Esophagus muscularis mucosa (tissue), 4 donors: ENCODE measurements around the gene NACA. TPM values are rescaled to one million over a fixed set of nuclear protein-coding genes. Genes with fewer than 3 reads are reported as not detected.

Source experiments
- DNase-seq: peaks from one replicate; pipeline ENCODE4 v3.0.0-alpha.2; 2017; ENCODE audit errors: extremely low spot score
- H3K27ac ChIP-seq, 4 donors: fragments of 200-600 bp; sonication (generic); replicated peaks in 1 of 4; 1 replicate in 3 of 4; 2 replicates in 1 of 4; pipeline ENCODE4 v1.5.1; 2016 to 2019; ENCODE audit warnings: mild to moderate bottlenecking in 1 of 4
- H3K27me3 ChIP-seq, 4 donors: fragments of 200-600 bp; sonication (generic); one replicate each; pipeline versions ENCODE4 v1.5.1 to v1.6.0; 2016 to 2019
- H3K36me3 ChIP-seq, 4 donors: fragments of 200-600 bp; sonication (generic); one replicate each; pipeline ENCODE4 v1.5.1; 2016 to 2019
- H3K4me1 ChIP-seq, 4 donors: fragments of 200-600 bp; sonication (generic); one replicate each; pipeline ENCODE4 v1.5.1; 2016 to 2019
- H3K4me3 ChIP-seq, 4 donors: fragments of 200-600 bp; sonication (generic); 1 replicate in 2 of 4; 2 replicates in 2 of 4; pipeline ENCODE4 v1.5.1; 2016 to 2019; ENCODE audit warnings: mild to moderate bottlenecking in 4 of 4, moderate library complexity in 1 of 4
- H3K9me3 ChIP-seq, 4 donors: fragments of 200-600 bp; sonication (generic); 1 replicate in 3 of 4; 2 replicates in 1 of 4; pipeline ENCODE4 v1.5.1; 2016 to 2019
- EP300 ChIP-seq: sonication (generic); formaldehyde crosslinking; IDR thresholded peaks from one replicate; pipeline ENCODE4 v1.6.1; 2017; ENCODE audit warnings: antibody characterized with exemption
- POLR2A ChIP-seq: fragments of 450-650 bp; IDR thresholded peaks from one replicate; pipeline ENCODE4 v1.6.1; 2017; ENCODE audit warnings: antibody characterized with exemption, moderate library complexity, mild to moderate bottlenecking, low read depth
- POLR2AphosphoS5 ChIP-seq, 2 donors: sonication (generic); formaldehyde crosslinking; IDR thresholded peaks; one replicate each; pipeline ENCODE4 v1.6.1; 2017; ENCODE audit warnings: antibody characterized with exemption in 2 of 2
- WGBS: methylation state at CpG from one replicate; pipeline ENCODE4 v1.1.5; 2018; 5-methylcytosine and 5-hydroxymethylcytosine counted together
- intact Hi-C: fragments of 100-400 bp; cut with DNase I; formaldehyde crosslinking; loops from one replicate; pipeline ENCODE4 v1.15.1; 2023
- total RNA-seq, 4 donors: library from RNA; depleted of rRNA; stranded (reverse); fragments of >200 nt; gene quantifications; one replicate each; pipeline versions ENCODE4 v1.1.0 to v1.2.1, GENCODE V29; 2016
- TF ChIP-seq, protein P1 (sequence below), 3 experiments: fragments of 200-600 bp in 2 of 3; fragments of 450-650 bp in 1 of 3; sonication (generic) in 2 of 3; IDR thresholded peaks; one replicate each; pipeline ENCODE4 v1.5.1; 2017 to 2019; ENCODE audit warnings: antibody characterized with exemption in 3 of 3, mild to moderate bottlenecking in 2 of 3, moderate library complexity in 1 of 3

The NACA gene
- total RNA-seq, 4 donors from 2014 or later: 913 to 1,477 (median 1,221) TPM

- DNase-seq: no peak
- no peak overlapping the region for H3K4me3 ChIP-seq
- 100% methylated on average over 2 of the region's 2 CpGs for WGBS
These were observed 46.2 kb downstream of the NACA start for GRCh38 chr12:56678852-56679251.

GRCh38 chr12:56677680-56678079, 47.4 kb downstream of the NACA start:
- Histone ChIP-seq H3K4me1 (peaks cover 43 to 87% (median 81%) of the 10 kb centered on the region in 4 donors), H3K9me3 (no peaks in the 10 kb centered on the region), H3K4me3 (no peak overlapping the region), H3K27me3 (no peaks in the 10 kb centered on the region), H3K36me3 (peaks cover 0 to 23% (median 6%) of the 10 kb centered on the region in 4 donors), H3K27ac (no peak overlapping the region)
- no peak for DNase-seq
- WGBS: 88% methylated on average over 1 of the region's 1 CpG
- intact Hi-C loops: no loop called here
- TF ChIP-seq, protein P1, sequence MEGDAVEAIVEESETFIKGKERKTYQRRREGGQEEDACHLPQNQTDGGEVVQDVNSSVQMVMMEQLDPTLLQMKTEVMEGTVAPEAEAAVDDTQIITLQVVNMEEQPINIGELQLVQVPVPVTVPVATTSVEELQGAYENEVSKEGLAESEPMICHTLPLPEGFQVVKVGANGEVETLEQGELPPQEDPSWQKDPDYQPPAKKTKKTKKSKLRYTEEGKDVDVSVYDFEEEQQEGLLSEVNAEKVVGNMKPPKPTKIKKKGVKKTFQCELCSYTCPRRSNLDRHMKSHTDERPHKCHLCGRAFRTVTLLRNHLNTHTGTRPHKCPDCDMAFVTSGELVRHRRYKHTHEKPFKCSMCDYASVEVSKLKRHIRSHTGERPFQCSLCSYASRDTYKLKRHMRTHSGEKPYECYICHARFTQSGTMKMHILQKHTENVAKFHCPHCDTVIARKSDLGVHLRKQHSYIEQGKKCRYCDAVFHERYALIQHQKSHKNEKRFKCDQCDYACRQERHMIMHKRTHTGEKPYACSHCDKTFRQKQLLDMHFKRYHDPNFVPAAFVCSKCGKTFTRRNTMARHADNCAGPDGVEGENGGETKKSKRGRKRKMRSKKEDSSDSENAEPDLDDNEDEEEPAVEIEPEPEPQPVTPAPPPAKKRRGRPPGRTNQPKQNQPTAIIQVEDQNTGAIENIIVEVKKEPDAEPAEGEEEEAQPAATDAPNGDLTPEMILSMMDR (IDR thresholded peaks at IDR 0.05): no peak
- TF ChIP-seq POLR2A (no peak), POLR2AphosphoS5 (IDR thresholded peaks at IDR 0.05) (no peak), EP300 (no peak)

More at GRCh38 chr12:56678852-56679251, 46.2 kb downstream of the NACA start:
- Histone ChIP-seq H3K36me3 (peaks cover 0 to 21% (median 8%) of the 10 kb centered on the region in 4 donors), H3K9me3 (no peaks in the 10 kb centered on the region), H3K4me1 (peaks cover 49 to 87% (median 80%) of the 10 kb centered on the region in 4 donors), H3K27ac (no peak overlapping the region), H3K27me3 (no peaks in the 10 kb centered on the region)
- intact Hi-C loops: no loop called here
- TF ChIP-seq, protein P1 (IDR thresholded peaks at IDR 0.05): no peak

DNA sequence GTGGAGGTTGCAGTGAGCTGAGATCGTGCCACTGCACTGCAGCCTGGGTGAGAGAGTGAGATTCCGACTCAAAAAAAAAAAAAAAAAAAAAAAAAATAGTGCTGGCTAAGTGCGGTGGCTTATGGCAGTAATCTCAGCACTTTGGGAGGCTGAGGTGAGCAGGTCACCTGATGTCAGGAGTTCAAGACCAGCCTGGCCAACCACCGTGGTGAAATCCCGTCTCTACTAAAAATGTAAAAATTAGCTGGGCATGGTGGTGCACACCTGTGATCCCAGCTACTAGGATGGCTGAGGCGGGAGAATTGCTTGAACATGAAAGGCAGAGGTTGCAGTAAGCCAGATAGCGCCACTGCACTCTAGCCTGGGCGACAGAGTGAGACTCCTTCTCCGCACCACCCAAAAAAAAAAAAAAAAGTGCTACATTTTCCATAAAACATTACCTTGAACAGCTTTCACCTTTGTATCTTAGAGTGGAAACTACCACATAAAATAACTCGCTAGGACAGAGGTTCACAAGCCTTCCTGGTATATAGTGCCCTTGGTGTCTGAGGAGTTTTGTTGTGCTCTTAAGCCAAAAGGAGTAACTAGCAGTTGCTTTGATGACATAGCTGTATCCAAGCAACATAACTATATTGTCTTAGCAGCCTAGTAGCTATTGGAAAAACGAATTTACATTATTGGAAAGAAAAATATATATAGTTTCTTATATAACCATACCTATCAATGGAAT, 48.1 kb downstream of the NACA start:
- peaks cover 0 to 30% (median 8%) of the 10 kb centered on the region in 4 donors for H3K36me3 ChIP-seq
- TF ChIP-seq EP300 (no peak), POLR2AphosphoS5 (IDR thresholded peaks at IDR 0.05) (no peak), POLR2A (no peak)
- TF ChIP-seq, protein P1 (IDR thresholded peaks at IDR 0.05): no peak
- no peak for DNase-seq
- 81% methylated on average over 11 of the region's 11 CpGs for WGBS
- no peaks in the 10 kb centered on the region for H3K9me3 ChIP-seq
- H3K27me3 ChIP-seq: no peaks in the 10 kb centered on the region
- intact Hi-C loops: no loop called here
- H3K4me3 ChIP-seq: no peak overlapping the region
- peaks cover 43 to 87% (median 81%) of the 10 kb centered on the region in 4 donors for H3K4me1 ChIP-seq
- H3K27ac ChIP-seq: no peak overlapping the region

DNA sequence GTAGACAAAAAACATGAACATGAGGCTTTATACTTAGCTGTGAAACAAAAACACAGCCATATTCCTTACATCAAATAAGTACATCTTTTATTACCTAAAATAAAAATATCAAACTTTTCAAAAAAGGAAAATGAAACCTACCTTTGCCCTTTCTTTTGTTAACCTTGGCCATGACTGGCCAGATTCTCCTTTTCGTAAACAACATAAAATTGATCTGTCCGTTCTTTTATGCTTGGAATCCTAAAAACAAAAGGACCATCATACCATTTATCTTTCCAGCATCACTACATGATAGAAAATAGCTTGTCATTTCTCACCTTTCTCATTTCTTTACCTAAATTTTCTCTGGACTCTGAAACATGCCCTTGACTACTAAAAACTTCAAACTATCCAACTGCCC, 53.5 kb downstream of the NACA start:
- intact Hi-C loops: no loop called here
- no peak for TF ChIP-seq POLR2A
- TF ChIP-seq, protein P1 (IDR thresholded peaks at IDR 0.05): no peak
- no peak for TF ChIP-seq POLR2AphosphoS5 (IDR thresholded peaks at IDR 0.05)
- TF ChIP-seq EP300: no peak
- no peak overlapping the region for H3K4me3 ChIP-seq
- no peaks in the 10 kb centered on the region for H3K27me3 ChIP-seq
- DNase-seq: no peak
- 82% methylated on average over 2 of the region's 2 CpGs for WGBS
- peaks cover 29 to 60% (median 49%) of the 10 kb centered on the region in 4 donors for H3K36me3 ChIP-seq
- no peak overlapping the region for H3K27ac ChIP-seq
- H3K9me3 ChIP-seq: no peaks in the 10 kb centered on the region
- H3K4me1 ChIP-seq: peaks cover 11 to 65% (median 47%) of the 10 kb centered on the region in 4 donors

GRCh38 chr12:56670836-56671235, 54.3 kb downstream of the NACA start:
- DNase-seq: no peak
- no peak overlapping the region for H3K4me3 ChIP-seq
- H3K36me3 ChIP-seq: peaks cover 29 to 68% (median 56%) of the 10 kb centered on the region in 4 donors
- H3K27ac ChIP-seq: no peak overlapping the region
- no peaks in the 10 kb centered on the region for H3K27me3 ChIP-seq
- WGBS: 91% methylated on average over 4 of the region's 4 CpGs
- TF ChIP-seq, protein P1 (IDR thresholded peaks at IDR 0.05): no peak
- TF ChIP-seq EP300: no peak
- TF ChIP-seq POLR2A: no peak
- TF ChIP-seq POLR2AphosphoS5 (IDR thresholded peaks at IDR 0.05): no peak
- intact Hi-C loops: no loop called here
- no peaks in the 10 kb centered on the region for H3K9me3 ChIP-seq
- H3K4me1 ChIP-seq: peaks cover 11 to 58% (median 39%) of the 10 kb centered on the region in 4 donors
